ENCODE measurements around the gene KCNH6. TPM values are rescaled to one million over a fixed set of nuclear protein-coding genes. Genes with fewer than 3 reads are reported as not detected.

Gene KCNH6
- polyA plus RNA-seq, 3 donors: not detected

- Histone ChIP-seq H3K27me3 (ENCODE audit: control insufficient read depth in 2 of 2, insufficient read depth in 2 of 2, low read length in 2 of 2) (peaks cover 6 to 47% of the 10 kb centered on the region in 2 donors), H4K20me1 (ENCODE audit: insufficient read depth, low read length) (no peaks in the 10 kb centered on the region), H3K27ac (ENCODE audit: low read depth in 1 of 2, low read length in 2 of 2) (no peak within 1 kb of the TSS), H3K36me3 (replicated peaks in 1 of 2; ENCODE audit: control insufficient read depth in 1 of 2, insufficient read depth in 2 of 2, low read length in 2 of 2) (no peaks in the 10 kb centered on the region), H3K9me3 (replicated peaks in 1 of 2; ENCODE audit: control insufficient read depth in 1 of 2, insufficient read depth in 1 of 2, low read length in 2 of 2) (peaks cover 3 to 7% of the 10 kb centered on the region in 2 donors), H3K4me2 (replicated peaks; ENCODE audit: extremely low read depth, low read length, poor library complexity, severe bottlenecking) (peak within 1 kb of the TSS; percentile 86), H3K4me1 (ENCODE audit: control insufficient read depth in 1 of 2, insufficient read depth in 2 of 2, low read length in 2 of 2) (peaks cover 9 to 21% of the 10 kb centered on the region in 2 donors), H3K4me3 (replicated peaks in 1 of 3; ENCODE audit: low read depth in 2 of 3, low read length in 3 of 3) (peak within 1 kb of the TSS; percentile 4 to 72 (median 20)), H3K9ac (ENCODE audit: insufficient read depth, low read length, poor library complexity, severe bottlenecking) (peak within 1 kb of the TSS; percentile 21), H3K79me2 (ENCODE audit: insufficient read depth, low read length) (no peaks in the 10 kb centered on the region), H2AFZ (ENCODE audit: insufficient read depth, low read depth, low read length, poor library complexity, severe bottlenecking) (peak within 1 kb of the TSS; percentile 70)
- H3K4me1 Mint-ChIP-seq: peaks cover 14% of the 10 kb centered on the region
- peaks cover 3 to 6% of the 10 kb centered on the region in 2 donors for H3K36me3 Mint-ChIP-seq
- intact Hi-C loops (cut with micrococcal nuclease): no loop called here
- peaks cover 0 to 22% (median 4%) of the 10 kb centered on the region in 7 donors for H3K9me3 Mint-ChIP-seq
- WGBS (ENCODE audit: insufficient coverage): under 1% methylated on average over 74 of the region's 78 CpGs
- no peak within 1 kb of the TSS for H3K27ac Mint-ChIP-seq
- H3K4me3 Mint-ChIP-seq: peak within 1 kb of the TSS; percentile 79 to 97
- H3K27me3 Mint-ChIP-seq (ENCODE audit: low read depth in 3 of 3): peaks cover 39 to 67% (median 43%) of the 10 kb centered on the region in 3 donors
- peak; percentile 6 to 39 (median 6) for DNase-seq
- TF ChIP-seq CTCF (IDR thresholded peaks at IDR 0.05): no peak
Observed at GRCh38 chr17:63476854-63477479, 46.2 kb upstream of the KCNH6 start, which contains the start of gene ACE. ACE (plus strand) TSS chr17:63477061; CDS start chr17:63477095, 34 bp downstream.

GRCh38 chr17:63477480-63478440, 45.4 kb upstream of the KCNH6 start:
- Mint-ChIP-seq H3K4me1 (peaks cover 14% of the 10 kb centered on the region), H3K4me3 (peak overlapping the region; percentile 79 to 97), H3K36me3 (peaks cover 3 to 6% of the 10 kb centered on the region in 2 donors), H3K9me3 (peaks cover 0 to 22% (median 4%) of the 10 kb centered on the region in 7 donors), H3K27me3 (ENCODE audit: low read depth in 3 of 3) (peaks cover 34 to 63% (median 43%) of the 10 kb centered on the region in 3 donors), H3K27ac (no peak overlapping the region)
- no peaks in the 10 kb centered on the region for H4K20me1 ChIP-seq (ENCODE audit: insufficient read depth, low read length)
- intact Hi-C loops (cut with micrococcal nuclease): no loop called here
- peak overlapping the region in 2 of 3 experiments; percentile 20 to 72 for H3K4me3 ChIP-seq (replicated peaks in 1 of 3; ENCODE audit: low read depth in 2 of 3, low read length in 3 of 3)
- peaks cover 9 to 21% of the 10 kb centered on the region in 2 donors for H3K4me1 ChIP-seq (ENCODE audit: control insufficient read depth in 1 of 2, insufficient read depth in 2 of 2, low read length in 2 of 2)
- peaks cover 6 to 47% of the 10 kb centered on the region in 2 donors for H3K27me3 ChIP-seq (ENCODE audit: control insufficient read depth in 2 of 2, insufficient read depth in 2 of 2, low read length in 2 of 2)
- peak overlapping the region; percentile 37 for H2AFZ ChIP-seq (ENCODE audit: insufficient read depth, low read depth, low read length, poor library complexity, severe bottlenecking)
- peak; percentile 2 to 17 (median 4) for DNase-seq
- H3K27ac ChIP-seq (ENCODE audit: low read depth in 1 of 2, low read length in 2 of 2): no peak overlapping the region
- H3K4me2 ChIP-seq (replicated peaks; ENCODE audit: extremely low read depth, low read length, poor library complexity, severe bottlenecking): peak overlapping the region; percentile 86
- no peak for TF ChIP-seq CTCF (IDR thresholded peaks at IDR 0.05)
- H3K9me3 ChIP-seq (replicated peaks in 1 of 2; ENCODE audit: control insufficient read depth in 1 of 2, insufficient read depth in 1 of 2, low read length in 2 of 2): peaks cover 3 to 7% of the 10 kb centered on the region in 2 donors
- WGBS (ENCODE audit: insufficient coverage): 13% methylated on average over 39 of the region's 44 CpGs
- no peaks in the 10 kb centered on the region for H3K79me2 ChIP-seq (ENCODE audit: insufficient read depth, low read length)
- H3K36me3 ChIP-seq (replicated peaks in 1 of 2; ENCODE audit: control insufficient read depth in 1 of 2, insufficient read depth in 2 of 2, low read length in 2 of 2): no peaks in the 10 kb centered on the region
- H3K9ac ChIP-seq (ENCODE audit: insufficient read depth, low read length, poor library complexity, severe bottlenecking): no peak overlapping the region

Measured in CD14-positive monocyte (primary cell).